HG03135 (cell line): ENCODE results near the gene NSDHL.
A peak's percentile ranks its signal among the peaks of the same experiment; 100 is the strongest.
"Not testable (repeated sequence)": the region's sequence is repeated elsewhere in the genome, so short reads cannot be mapped to it uniquely, and the experiment has no call there.

Experiments
- ATAC-seq: cut with Tn5 transposase; IDR thresholded peaks from one replicate; pipeline ENCODE4 v1.9.1; 2021; ENCODE audit warnings: mild to moderate bottlenecking, moderate library complexity; ENCODE audit not compliant: unreplicated experiment

Gene NSDHL

GRCh38 chrX:152830312-152831305, at the start of gene NSDHL, which contains the start of gene CETN2:
Gene NSDHL, plus strand, starts transcription at chrX:152831063. Its CDS starts 15,262 bp downstream, at chrX:152846325.
Gene CETN2, minus strand, starts transcription at chrX:152830757. Its CDS starts 47 bp downstream, at chrX:152830710.
- ATAC-seq: peak; percentile 98

GRCh38 chrX:152787062-152787461, 43.8 kb upstream of the NSDHL start:
- ATAC-seq: not testable (repeated sequence)

GRCh38 chrX:152798945-152799344, 31.9 kb upstream of the NSDHL start:
- no peak for ATAC-seq

GRCh38 chrX:152806035-152806434, 24.8 kb upstream of the NSDHL start:
- ATAC-seq: no peak

- ATAC-seq: no peak
Observed at GRCh38 chrX:152810403-152810802, 20.5 kb upstream of the NSDHL start.

- no peak for ATAC-seq
Observed at GRCh38 chrX:152813206-152813605, 17.7 kb upstream of the NSDHL start.

- ATAC-seq: no peak
Observed at GRCh38 chrX:152814048-152814447, 16.8 kb upstream of the NSDHL start.

- no peak for ATAC-seq
Observed at GRCh38 chrX:152817078-152817764, 13.6 kb upstream of the NSDHL start.

GRCh38 chrX:152818356-152818755, 12.5 kb upstream of the NSDHL start:
- ATAC-seq: no peak

GRCh38 chrX:152819266-152819665, 11.6 kb upstream of the NSDHL start:
- ATAC-seq: no peak

GRCh38 chrX:152819732-152820131, 11.1 kb upstream of the NSDHL start:
- ATAC-seq: no peak

GRCh38 chrX:152821145-152821765, 9.6 kb upstream of the NSDHL start:
- no peak for ATAC-seq

- ATAC-seq: no peak
Observed at GRCh38 chrX:152822383-152823086, 8.3 kb upstream of the NSDHL start.

- no peak for ATAC-seq
Observed at GRCh38 chrX:152823657-152824056, 7.2 kb upstream of the NSDHL start.

- ATAC-seq: no peak
Observed at GRCh38 chrX:152824841-152825374, 6.0 kb upstream of the NSDHL start.

GRCh38 chrX:152831391-152831790, 528 bp downstream of the NSDHL start:
- no peak for ATAC-seq

- no peak for ATAC-seq
Observed at GRCh38 chrX:152832520-152832919, 1.7 kb downstream of the NSDHL start.

GRCh38 chrX:152833378-152833777, 2.5 kb downstream of the NSDHL start:
- no peak for ATAC-seq

GRCh38 chrX:152835470-152835869, 4.6 kb downstream of the NSDHL start:
- ATAC-seq: not testable (repeated sequence)

- no peak for ATAC-seq
Observed at GRCh38 chrX:152842772-152843338, 12.0 kb downstream of the NSDHL start.
